ENCODE data around the gene NINJ2. TPM values are rescaled to one million over a fixed set of nuclear protein-coding genes. Genes with fewer than 3 reads are reported as not detected.

Gene NINJ2
- total RNA-seq, 1 donor from 2014 or later = 2.3 TPM

DNA sequence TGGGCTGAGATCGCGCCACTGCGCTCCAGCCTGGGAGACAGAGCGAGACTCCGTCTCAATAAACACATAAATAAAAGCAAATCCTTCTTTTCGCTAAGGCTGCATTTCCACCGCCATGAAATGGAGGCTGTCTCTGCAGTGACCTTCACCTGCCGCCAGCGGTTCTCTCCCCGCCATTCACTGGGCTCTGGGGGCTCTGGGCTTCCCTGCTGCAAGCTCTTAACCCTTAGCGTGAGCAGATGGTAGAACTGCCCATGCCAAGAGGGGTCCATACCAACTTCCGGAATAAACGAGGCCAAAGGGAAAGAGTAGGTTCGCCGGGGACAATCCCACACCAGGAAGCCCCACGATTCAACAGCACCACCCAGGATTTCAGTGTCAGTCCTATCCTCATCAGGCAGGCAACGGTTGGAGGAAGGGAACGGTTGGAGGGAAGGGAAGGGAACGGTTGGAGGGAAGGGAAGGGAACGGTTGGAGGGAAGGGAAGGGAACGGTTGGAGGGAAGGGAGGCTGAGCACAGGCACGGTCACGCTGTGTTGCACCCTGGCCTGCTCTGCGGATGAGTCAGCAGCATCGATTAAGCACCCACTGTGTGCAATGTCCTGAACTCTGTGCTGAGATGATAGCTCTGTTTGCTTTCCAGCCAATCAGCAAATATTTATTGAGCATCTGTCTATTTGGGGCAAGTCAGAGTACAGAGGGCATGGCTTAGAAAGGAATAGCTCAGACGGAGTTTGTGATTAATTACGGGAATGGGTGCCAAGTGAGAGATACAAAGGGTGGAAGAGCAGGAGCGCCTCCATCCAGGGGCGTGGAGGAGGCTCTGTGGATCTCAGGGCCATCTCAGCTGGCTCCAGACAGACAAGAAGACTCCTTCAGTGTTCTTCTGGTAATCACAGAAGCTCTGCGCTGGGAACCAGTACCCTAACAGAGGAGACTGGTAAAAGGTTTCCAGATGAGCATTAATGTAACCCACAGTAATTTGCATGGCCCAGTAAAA lies 77.9 kb downstream of the NINJ2 start:
- no peak for DNase-seq (ENCODE audit: low spot score)
- H3K36me3 Mint-ChIP-seq (ENCODE audit: low read depth, unreplicated experiment) = peaks cover 13% of the 10 kb centered on the region
- H3K9me3 Mint-ChIP-seq (ENCODE audit: unreplicated experiment) = no peaks in the 10 kb centered on the region
- TF ChIP-seq, protein P1, sequence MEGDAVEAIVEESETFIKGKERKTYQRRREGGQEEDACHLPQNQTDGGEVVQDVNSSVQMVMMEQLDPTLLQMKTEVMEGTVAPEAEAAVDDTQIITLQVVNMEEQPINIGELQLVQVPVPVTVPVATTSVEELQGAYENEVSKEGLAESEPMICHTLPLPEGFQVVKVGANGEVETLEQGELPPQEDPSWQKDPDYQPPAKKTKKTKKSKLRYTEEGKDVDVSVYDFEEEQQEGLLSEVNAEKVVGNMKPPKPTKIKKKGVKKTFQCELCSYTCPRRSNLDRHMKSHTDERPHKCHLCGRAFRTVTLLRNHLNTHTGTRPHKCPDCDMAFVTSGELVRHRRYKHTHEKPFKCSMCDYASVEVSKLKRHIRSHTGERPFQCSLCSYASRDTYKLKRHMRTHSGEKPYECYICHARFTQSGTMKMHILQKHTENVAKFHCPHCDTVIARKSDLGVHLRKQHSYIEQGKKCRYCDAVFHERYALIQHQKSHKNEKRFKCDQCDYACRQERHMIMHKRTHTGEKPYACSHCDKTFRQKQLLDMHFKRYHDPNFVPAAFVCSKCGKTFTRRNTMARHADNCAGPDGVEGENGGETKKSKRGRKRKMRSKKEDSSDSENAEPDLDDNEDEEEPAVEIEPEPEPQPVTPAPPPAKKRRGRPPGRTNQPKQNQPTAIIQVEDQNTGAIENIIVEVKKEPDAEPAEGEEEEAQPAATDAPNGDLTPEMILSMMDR (IDR thresholded peaks at IDR 0.05; ENCODE audit: unreplicated experiment) = no peak
- H3K27me3 Mint-ChIP-seq (ENCODE audit: unreplicated experiment) = peaks cover 15% of the 10 kb centered on the region
- no peak overlapping the region for H3K27ac Mint-ChIP-seq (ENCODE audit: unreplicated experiment)
- H3K4me1 Mint-ChIP-seq (ENCODE audit: unreplicated experiment) = no peaks in the 10 kb centered on the region
- H3K4me3 Mint-ChIP-seq (ENCODE audit: unreplicated experiment) = no peak overlapping the region

DNA sequence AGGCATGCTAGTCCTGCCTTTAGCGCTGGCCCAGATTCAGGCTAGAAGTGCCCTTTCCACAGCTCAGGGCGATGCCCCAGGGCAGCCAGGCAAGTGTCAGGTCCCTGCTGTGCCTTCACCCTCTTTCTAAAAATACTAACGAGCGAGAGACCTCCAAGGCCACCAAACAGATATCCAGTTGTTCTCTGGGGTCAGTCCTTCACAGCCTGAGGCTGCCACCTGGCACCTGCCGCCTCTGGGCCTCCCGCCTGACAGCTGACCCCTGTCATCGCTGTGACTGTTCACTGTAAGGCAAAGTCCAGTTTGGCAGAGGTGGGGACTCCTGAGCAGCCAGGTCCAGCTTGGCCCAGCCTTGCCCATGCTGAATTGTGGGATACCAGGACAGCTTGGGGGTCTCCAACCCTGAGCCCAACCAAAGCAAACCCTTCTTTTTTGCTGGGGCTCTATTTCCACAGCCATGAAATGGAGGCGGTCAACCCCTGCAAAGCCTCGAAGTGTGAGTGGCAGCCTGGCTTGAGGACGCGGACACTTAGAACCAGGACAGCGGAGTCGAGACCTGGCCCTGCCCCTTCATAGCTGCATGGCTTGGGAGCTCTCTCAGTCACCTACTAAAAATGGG lies 79.9 kb downstream of the NINJ2 start:
- Mint-ChIP-seq H3K27me3 (ENCODE audit: unreplicated experiment) (peaks cover 10% of the 10 kb centered on the region), H3K36me3 (ENCODE audit: low read depth, unreplicated experiment) (peaks cover 13% of the 10 kb centered on the region), H3K4me3 (ENCODE audit: unreplicated experiment) (no peak overlapping the region), H3K9me3 (ENCODE audit: unreplicated experiment) (no peaks in the 10 kb centered on the region), H3K27ac (ENCODE audit: unreplicated experiment) (no peak overlapping the region), H3K4me1 (ENCODE audit: unreplicated experiment) (peaks cover 4% of the 10 kb centered on the region)
- no peak for DNase-seq (ENCODE audit: low spot score)
- TF ChIP-seq, protein P1 (IDR thresholded peaks at IDR 0.05; ENCODE audit: unreplicated experiment) = no peak

DNA sequence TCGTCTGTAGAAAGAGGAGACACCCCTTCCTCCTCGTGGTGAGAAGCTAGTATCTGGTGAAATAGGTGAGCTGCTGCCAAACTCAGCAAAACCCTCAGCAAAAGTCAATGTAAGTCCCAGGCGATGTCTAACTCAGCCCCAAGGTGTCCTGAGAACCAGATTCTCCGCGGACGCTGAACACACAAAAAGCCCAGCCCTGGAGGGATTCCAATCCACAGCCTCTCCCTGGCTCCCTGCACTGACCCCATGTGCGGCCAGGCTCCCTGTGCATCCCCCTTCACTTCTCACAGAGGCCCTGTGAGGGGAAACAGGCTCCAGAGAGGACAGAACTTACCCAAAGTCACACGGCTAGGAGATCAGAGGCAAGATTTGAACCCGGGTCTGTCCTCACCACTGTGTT lies 81.5 kb downstream of the NINJ2 start:
- H3K4me1 Mint-ChIP-seq (ENCODE audit: unreplicated experiment) = peaks cover 4% of the 10 kb centered on the region
- peaks cover 10% of the 10 kb centered on the region for H3K27me3 Mint-ChIP-seq (ENCODE audit: unreplicated experiment)
- no peak overlapping the region for H3K4me3 Mint-ChIP-seq (ENCODE audit: unreplicated experiment)
- peaks cover 8% of the 10 kb centered on the region for H3K36me3 Mint-ChIP-seq (ENCODE audit: low read depth, unreplicated experiment)
- TF ChIP-seq, protein P1 (IDR thresholded peaks at IDR 0.05; ENCODE audit: unreplicated experiment) = no peak
- no peak overlapping the region for H3K27ac Mint-ChIP-seq (ENCODE audit: unreplicated experiment)
- no peak for DNase-seq (ENCODE audit: low spot score)
- H3K9me3 Mint-ChIP-seq (ENCODE audit: unreplicated experiment) = no peaks in the 10 kb centered on the region

DNA sequence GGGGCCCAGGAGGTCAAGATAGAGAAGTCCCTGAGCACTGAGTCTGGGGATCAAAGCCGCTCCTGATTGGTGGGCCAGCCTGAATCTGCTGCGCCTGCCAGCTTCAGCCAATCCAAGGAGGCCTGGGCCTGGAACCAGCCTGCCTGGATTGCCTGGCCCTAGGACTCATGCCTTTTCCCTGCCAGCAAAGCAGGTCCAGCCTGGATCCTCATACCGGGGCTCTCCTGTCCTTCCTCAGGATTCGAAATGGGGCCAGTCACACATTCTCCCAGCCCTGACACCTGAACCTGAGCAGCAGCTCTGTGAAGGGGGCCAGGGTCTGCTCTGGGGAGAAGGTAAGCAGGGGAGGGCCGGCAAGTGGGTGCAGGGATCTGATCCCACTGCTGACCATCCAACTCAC lies 81.9 kb downstream of the NINJ2 start:
- DNase-seq (ENCODE audit: low spot score) = no peak
- H3K4me1 Mint-ChIP-seq (ENCODE audit: unreplicated experiment) = peaks cover 4% of the 10 kb centered on the region
- no peaks in the 10 kb centered on the region for H3K9me3 Mint-ChIP-seq (ENCODE audit: unreplicated experiment)
- no peak overlapping the region for H3K27ac Mint-ChIP-seq (ENCODE audit: unreplicated experiment)
- peaks cover 8% of the 10 kb centered on the region for H3K36me3 Mint-ChIP-seq (ENCODE audit: low read depth, unreplicated experiment)
- TF ChIP-seq, protein P1 (IDR thresholded peaks at IDR 0.05; ENCODE audit: unreplicated experiment) = no peak
- H3K27me3 Mint-ChIP-seq (ENCODE audit: unreplicated experiment) = peaks cover 9% of the 10 kb centered on the region
- no peak overlapping the region for H3K4me3 Mint-ChIP-seq (ENCODE audit: unreplicated experiment)

DNA sequence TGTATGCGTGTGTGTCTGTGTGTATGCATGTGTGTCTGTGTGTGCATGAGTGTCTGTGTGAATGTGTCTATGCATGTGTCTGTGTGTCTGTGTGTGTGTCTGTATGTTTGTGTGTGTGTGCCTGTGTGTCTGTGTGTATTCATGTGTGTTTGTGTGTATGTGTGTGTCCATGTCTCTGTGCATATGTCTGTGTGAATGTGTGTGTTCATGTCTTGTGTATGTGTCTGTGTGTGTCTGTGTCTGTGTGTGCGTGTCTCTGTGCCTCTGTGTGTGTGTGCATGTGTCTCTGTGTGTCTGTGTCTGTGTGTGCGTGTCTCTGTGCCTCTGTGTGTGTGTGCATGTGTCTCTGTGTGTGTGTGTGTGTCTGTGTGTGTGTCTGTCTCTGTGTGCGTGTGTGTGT lies 82.4 kb downstream of the NINJ2 start:
- DNase-seq (ENCODE audit: low spot score) = no peak
- TF ChIP-seq, protein P1 (IDR thresholded peaks at IDR 0.05; ENCODE audit: unreplicated experiment) = no peak
- Mint-ChIP-seq H3K36me3 (ENCODE audit: low read depth, unreplicated experiment) (peaks cover 8% of the 10 kb centered on the region), H3K4me1 (ENCODE audit: unreplicated experiment) (peaks cover 4% of the 10 kb centered on the region), H3K9me3 (ENCODE audit: unreplicated experiment) (no peaks in the 10 kb centered on the region), H3K27me3 (ENCODE audit: unreplicated experiment) (peaks cover 9% of the 10 kb centered on the region), H3K27ac (ENCODE audit: unreplicated experiment) (no peak overlapping the region), H3K4me3 (ENCODE audit: unreplicated experiment) (peak overlapping the region; percentile 12)
